ENCODE data around the gene PDF.
"Not testable (repeated sequence)": the region's sequence is repeated elsewhere in the genome, so short reads cannot be mapped to it uniquely, and the experiment has no call there.

Gene PDF

GRCh38 chr16:69315486-69316311 is 14.7 kb downstream of the PDF start:
- no peak for DNase-seq

DNA sequence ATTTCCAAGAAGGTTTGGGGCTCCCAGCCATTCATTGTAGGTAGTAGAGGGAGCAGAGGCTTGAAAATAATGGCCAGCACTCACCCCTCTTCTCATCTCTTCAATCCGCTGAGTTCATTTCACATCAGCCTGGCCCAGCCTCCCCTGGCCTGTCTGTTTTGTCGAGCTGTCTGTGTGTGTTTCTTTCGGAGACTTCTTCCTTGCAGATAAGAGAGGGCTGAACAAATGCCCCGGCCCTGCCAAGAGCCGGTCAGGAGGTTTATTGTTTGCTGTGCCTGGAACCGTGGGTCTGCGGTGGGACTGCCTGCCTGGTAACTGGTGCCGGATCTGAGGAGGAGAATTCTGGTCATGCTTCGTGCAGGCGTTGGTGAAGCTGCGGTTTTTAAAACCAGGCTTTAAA is 15.9 kb downstream of the PDF start:
- DNase-seq, result no peak

GRCh38 chr16:69313469-69313868 is 16.9 kb downstream of the PDF start:
- no peak for DNase-seq

GRCh38 chr16:69311533-69312387 is 18.6 kb downstream of the PDF start:
- DNase-seq, result peak; percentile 13 to 38

DNA sequence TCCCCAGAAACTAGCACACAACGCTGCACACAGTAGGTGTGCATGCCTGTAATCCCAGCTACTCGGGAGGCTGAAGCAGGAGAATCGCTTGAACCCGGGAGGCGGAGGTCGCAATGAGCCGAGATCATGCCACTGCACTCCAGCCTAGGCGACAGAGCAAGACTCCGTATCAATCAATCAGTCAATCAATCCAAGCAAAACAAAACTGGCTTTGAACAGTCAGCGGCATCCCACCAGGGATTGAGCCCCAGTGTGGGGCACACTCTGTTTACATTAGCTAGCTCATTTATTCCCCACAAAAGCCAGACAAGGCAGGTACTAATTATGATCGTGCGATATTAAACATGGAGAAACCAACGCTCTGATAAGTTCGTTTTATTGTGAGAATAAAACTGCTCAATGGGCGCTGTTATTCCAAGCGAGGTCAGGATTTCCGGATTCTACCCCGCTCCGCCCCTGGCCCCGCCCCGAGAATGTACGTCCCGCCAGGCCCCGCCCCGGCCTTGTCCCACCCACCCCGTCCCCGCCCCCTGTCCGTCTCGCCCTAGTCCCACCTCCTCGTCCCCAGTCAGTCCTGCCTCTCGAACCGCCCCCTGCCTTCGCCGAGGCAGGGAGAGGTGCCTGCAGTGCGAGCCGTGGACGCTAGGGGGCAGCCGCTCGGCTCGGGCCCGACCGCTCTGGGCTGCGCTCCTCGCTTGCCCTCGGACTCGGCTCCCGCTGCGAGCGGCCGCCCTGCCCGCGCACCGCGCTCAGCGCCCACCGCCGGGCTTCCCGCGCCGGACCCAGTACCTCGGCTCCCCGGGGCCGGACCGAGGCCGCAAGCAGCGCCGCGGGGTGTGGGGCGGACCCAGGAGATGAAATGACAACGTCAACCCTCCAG is 19.5 kb downstream of the PDF start, which contains the start of gene VPS4A:
Gene VPS4A, plus strand, starts transcription at position 698 of the 880 bp plus-strand sequence. Its CDS starts 162 bp downstream, at position 860.
- DNase-seq, result peak; percentile 84 to 90

- no peak for DNase-seq
Observed at GRCh38 chr16:69309316-69309715, 21.1 kb downstream of the PDF start.

DNA sequence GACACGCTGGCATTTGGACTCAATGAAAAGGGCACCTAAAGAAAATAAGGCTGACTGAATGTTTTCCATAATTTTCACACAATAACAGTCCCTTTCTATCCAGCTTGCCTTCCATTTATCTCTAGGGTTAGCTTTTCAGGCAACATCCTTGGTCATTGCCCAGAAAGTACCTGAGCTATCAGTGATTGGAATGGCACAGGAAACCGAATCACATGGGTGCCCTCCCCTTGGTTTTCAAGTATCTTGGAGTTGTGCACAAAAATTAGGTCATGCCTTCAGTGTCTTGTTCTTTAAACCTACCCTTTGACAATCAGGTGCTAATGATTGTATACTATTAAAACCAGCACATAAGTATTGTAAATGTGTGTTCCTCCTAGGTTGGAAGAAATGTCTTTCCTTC is 22.5 kb downstream of the PDF start:
- DNase-seq, result no peak

GRCh38 chr16:69307091-69307490 is 23.3 kb downstream of the PDF start:
- no peak for DNase-seq

GRCh38 chr16:69306031-69306430 is 24.4 kb downstream of the PDF start:
- DNase-seq, result no peak

- no peak for DNase-seq
Observed at GRCh38 chr16:69302301-69302700, 28.1 kb downstream of the PDF start.

DNA sequence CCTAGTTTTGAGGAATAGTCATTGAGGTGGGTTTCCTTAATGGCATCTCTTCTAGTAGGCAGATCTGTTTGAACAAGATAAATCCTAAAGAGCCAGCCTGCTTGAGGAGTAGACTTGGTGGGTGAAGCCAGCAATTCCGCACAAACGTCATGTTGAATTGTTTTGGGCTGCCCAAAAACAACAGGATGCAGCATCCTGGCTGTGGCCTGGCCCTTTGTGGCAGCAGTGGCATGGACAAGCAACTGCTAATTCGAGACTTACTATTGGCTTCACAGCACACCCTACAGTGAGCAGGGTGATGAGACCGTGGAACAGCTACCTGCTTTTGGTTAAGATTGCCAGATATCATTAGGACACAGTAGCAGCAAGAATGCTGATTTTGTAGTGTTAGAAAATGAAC is 28.5 kb downstream of the PDF start:
- no peak for DNase-seq

DNA sequence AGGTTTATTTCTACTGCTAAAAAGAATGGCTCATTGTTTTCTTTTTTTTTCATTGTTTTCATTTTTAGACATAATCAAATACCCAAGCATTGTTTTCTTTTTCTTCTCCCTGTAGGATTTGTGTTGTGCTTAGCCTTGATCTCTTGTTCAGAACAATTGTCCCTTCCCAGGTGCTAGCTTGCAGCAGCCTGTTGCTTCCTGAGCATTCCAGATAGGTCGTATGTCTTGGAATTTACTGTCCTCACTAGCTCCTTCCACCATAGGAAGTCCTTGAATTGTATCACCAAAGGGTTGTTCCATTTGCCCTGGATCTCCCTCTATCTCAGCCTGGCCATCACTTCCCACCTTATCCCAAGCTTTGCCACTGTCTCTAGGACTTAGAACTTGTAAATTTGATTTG is 29.2 kb downstream of the PDF start:
- DNase-seq, result no peak

GRCh38 chr16:69298261-69298660 is 32.1 kb downstream of the PDF start:
- no peak for DNase-seq

DNA sequence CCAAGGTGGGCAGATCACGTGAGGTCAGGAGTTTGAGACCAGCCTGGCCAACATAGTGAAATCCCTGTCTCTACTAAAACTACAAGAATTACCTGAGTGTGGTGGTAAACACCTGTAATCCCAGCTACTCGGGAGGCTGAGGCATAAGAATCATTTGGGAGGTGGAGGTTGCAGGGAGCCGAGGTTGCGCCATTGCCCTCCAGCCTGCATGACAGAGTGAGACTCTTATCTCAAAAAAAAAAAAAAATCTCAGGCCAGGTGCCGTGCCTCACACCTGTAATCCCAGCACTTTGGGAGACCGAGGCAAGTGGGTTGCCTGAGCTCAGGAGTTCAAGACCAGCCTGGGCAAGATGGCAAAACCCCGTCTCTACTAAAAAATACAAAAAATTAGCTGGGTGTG is 33.6 kb downstream of the PDF start:
- not testable (repeated sequence) for DNase-seq

DNA sequence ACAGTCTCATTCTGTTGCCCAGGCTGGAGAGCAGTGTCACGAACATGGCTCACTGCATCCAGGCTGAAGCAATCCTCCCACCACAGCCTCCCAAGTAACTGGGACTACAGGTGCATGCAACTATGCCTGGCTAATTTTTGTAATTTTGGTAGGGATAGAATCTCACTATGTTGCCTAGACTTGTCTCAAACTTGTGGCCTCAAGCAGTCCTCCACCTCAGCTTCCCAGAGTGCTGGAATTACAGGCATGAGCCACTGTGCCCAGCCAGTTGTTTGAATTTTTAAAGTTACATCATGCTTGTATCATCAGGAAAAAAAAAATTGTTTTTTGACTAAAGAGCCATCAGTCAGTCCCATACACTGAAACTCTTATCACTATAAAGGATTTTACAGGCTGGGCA is 36.3 kb downstream of the PDF start:
- DNase-seq, result no peak

DNA sequence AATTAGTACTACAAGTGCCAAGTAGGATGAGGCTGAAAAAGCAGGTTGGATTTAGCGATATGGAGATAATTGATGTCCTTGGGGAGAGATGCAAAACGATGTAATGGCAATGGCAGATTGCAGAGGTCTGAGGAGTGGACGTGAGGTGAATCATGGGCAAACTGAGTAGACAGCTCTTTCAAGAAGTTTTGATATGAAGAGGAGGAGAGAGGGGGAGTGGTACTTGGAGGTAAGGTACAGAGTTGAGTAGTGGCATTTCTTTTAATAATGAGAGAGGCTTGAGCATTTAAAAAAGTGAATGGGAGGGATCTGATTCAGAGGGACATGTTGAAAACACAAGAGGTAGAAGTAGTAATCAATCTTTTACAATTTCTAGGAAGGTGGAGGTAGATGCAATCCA is 37.0 kb downstream of the PDF start:
- no peak for DNase-seq

GRCh38 chr16:69291657-69292056 is 38.7 kb downstream of the PDF start:
- DNase-seq, result not testable (repeated sequence)

DNA sequence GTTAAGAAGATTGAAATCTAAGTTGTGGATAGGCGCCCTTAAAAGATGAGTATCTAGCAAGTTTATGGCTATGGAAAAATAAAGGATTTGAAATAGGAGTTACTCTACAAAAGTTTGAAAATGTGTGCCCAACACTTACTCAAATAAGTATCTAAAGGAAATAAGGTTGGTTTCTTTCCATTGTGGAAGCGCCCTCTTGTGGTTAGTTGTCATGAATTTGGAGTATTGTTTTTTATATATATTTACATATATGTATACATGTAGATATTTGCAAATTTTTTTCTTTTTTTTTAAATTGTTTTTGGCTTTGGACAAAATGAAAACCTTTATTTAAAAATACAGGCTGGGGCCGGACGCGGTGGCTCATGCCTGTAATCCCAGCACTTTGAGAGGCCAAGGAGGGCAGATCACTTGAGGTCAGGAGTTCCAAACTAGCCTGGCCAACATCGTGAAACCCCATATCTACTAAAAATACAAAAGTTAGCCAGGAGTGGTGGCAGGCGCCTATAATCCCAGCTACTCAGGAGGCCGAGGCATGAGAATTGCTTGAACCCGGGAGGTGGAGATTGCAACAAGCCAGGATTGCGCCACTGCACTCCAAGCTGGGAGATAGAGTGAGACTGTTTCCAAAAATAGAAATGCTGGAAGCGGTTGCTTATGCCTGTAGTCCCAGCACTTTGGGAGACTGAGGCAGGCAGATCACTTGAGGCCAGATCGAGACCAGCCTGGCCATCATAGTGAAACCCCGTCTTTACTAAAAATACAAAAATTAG is 43.3 kb downstream of the PDF start:
- peak; percentile 32 to 37 for DNase-seq

DNA sequence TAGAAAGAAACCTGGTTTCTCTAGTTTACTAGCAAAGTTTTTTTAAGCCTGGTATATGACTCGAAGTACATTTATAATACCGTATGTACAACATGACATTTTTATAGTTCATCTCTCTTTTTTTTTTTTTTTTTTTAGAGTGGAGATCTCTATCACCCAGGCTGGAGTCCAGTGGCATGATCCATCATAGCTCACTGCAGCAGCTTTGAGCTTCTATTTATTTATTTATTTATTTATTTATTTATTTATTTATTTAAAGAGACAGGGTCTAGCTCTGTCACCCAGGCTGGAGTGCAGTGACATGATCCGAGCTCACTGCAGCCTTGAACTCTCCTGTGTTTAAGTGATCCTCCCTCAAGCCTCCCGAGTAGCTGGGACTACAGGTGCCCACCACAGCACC is 45.1 kb downstream of the PDF start:
- DNase-seq, result no peak

DNA sequence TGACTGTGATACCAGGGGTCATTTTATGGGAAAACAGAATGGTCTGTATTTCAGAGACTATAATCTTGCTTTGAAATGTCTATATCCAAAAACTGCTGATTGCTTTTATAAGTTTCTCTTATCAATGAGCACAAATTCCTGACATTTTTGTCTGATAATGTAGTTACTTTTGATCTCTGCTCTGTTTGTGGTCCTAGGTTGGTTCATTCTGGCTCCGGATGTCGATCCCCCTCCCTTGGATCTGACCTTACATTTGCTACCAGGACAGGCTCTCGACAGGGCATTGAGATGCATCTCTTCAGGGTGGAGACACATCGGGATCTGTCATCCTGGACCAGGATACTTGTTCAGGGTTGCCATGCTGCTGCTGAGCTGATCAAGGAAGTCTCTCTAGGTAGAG is 46.5 kb downstream of the PDF start:
- no peak for DNase-seq

DNA sequence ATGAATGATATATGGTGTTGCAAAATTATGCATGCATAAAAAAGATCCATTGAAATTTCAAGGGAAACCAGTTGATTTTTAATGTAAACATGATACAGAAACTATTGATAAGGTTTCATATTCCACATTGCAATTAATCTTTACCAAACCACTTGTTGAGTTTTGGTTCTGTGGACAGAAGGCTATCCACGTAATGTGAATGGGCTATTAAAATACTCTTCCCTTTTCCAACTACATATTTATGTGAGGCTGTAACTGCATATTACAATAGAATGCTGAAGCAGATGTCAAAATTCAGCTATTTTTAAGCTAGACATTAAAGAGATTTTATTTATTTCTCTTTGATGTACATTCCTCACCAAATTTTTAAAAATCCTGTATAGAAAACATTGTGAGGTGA is 53.0 kb downstream of the PDF start:
- DNase-seq, result no peak

Measured in SHP77 (cell line).